HG03095 (cell line): ENCODE results near the gene YAP1.

Source experiments
- ATAC-seq: cut with Tn5 transposase; IDR thresholded peaks from one replicate; pipeline ENCODE4 v1.9.1; 2021; ENCODE audit warnings: moderate library complexity; ENCODE audit not compliant: unreplicated experiment

YAP1 gene

DNA sequence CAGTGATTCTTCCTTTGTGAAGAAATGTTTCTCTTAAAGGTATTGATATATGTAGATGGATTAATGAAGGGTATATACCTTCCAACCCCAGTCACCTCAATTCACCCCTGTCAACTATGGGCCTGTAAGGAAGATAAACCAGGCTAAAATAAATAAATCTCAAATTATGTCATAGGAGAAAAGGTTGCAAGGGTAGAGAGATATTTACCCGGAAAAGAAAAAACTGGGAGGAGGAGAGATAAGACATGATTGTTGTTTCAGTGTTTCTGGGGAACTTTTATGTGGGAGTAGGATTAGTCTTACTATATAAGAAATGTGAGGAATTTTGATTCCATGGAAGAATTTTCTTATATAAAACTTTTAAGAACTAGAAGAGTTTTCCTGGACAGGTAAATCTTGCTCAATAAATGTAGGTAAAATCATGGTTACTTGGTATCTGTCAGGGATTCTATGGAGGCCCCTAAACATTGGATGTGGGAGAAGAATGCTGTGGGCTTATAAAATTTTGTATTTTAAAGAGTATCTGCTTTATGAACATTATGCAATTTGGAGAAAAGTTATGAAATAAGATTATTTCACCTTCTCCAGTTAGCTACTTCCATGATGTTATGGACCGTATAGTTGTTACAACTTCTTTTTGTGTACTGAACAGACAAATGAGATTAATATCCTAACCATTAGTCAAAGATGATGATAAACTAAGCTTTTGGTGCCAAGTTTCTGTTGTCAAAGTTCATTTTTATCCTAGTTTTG lies 6.4 kb downstream of the YAP1 start:
- ATAC-seq = no peak

DNA sequence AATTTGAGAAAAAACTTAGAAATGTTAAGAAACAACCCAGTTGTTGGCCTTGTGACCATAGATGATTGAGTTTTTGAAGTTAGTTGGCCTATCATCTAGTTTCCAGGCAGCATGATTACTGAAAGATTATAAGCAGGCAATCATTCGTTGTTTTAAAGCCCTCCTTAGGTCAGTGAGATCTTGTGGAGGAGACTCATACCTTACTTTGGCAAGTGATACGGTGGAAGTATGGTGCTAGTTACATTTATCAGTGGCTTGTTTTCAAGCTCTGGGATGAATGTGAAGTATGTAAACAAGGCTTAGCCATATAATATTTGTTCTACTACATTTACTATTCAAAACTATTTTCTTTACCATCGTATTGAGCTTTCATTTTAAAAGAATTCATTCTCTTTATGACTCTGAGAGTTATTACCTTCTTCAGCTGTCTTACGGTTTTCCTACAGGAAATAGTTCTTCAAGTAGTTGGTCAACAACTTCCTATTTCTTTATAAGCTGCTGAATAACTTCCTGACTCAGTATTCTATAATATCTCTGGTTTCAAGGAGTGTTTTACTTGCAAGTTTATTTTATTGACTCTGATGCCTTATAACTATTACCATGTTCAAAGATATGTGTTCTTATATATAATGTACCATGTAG lies 7.3 kb downstream of the YAP1 start:
- ATAC-seq = no peak

DNA sequence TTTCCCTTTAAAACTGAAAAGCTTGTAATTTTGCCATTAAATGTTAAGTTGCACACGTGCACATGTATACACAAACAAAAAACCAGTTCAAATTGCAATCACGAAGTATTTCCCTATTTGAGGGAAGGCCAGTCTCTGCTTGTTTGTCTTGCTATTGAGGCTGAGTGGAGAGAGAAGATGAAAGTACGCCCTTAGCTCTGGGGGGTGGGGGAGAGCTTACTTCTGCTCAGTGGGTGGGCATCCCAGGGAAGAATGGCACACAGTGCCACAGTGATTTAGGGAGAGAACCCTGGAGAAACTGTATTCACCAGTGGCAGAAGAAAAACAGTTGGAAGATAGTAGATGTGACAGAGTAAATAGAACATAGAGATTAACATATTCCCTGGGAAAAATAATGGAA lies 8.7 kb downstream of the YAP1 start:
- no peak for ATAC-seq

DNA sequence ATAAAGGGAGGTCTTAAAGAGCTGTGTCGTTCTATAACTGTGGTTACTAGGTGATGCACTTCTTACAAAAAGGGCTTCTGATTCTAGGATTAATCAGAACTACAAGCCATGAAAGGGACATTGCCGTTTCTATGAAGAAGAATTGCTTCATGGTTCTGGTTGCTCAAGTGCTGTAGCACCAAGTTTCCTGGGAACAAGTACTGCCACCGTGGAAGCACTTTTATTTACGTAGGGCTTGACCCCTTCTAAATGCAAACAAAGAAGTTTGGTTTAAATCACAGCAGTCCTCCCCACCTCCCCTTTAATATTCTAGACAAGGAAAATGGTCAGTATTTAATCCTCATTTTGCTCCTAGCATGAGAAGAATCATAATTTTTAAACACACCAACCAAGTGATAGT lies 9.8 kb downstream of the YAP1 start:
- no peak for ATAC-seq

DNA sequence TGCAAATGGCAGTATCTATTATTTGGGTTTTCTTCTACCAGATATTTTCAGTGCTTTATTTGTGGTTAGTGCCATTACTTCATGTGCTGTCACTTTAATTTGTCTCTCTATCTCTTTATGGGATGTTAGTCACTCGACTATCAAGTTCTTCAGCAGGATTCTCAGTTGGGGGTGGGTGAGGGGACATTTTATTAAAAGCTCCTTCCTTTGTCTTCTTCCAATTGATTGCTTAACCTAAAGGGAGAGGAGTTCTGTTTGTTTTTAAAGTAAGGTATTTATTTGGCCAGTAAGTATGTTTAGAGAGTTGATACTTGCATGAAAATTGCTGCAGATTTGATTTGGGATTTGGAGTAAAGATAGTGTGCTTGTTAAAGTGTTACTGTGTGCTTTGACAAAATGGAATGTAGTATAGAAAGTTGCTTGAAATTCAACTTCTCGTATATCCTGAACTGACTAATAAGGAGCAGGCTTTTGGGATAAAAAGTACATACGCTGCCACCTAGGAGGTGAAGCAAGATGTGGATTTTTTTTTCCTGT lies 10.3 kb downstream of the YAP1 start:
- ATAC-seq = no peak

DNA sequence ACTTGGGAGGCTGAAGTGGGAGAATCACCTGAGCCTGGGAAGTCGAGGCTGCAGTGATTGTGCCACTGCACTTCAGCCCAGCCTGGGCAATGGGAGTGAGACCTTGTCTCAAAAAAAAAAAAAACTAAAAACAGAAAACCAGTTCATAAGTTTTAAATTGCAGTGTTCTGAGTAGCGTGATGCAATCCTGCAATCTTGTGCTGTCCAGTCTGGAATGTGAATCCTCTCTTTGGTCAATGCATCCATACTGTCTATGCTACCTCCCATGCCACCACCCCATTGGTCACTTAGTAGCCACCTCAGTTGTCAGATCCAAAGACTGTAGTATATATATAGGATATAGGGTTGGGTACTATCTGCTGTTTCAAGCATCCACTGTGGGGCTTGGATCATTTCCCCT lies 11.1 kb downstream of the YAP1 start:
- no peak for ATAC-seq

DNA sequence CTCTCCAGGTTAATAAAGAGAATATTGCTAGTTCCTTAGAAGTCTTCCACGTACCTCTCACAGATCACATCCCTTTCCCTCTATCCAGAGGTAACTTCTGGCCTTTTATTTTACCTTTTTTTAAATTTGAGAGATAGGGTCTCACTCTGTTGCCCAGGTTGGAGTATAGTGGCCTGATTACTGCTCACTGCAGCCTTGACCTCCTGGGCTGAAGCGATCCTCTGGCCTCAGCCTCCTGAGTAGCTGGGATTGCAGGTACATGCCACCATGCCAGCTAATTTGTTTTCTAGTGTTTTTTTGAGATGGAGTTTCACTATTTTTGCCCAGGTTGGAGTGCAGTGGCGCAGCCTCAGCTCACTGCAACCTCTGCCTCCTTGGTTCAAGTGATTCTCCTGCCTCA lies 24.4 kb downstream of the YAP1 start:
- ATAC-seq = no peak

DNA sequence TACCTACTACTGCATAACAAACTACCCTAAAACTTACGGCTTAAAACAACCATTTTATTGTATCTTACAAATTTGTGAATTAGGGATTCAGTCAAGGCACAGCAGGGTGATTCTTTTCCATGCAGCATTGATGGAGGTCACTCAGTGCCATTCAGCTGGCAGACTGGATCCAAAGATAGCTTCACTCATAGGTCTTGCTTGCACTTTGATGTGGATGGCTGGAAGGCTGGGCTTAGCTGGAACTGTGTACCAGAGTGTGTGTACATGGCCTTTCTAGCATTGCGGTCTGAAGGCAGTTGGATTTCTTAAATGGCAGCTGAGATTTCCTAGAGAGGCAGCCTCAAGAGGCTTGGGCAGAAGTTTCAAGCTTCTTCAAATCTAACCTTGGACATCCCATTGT lies 25.0 kb downstream of the YAP1 start:
- ATAC-seq = no peak

DNA sequence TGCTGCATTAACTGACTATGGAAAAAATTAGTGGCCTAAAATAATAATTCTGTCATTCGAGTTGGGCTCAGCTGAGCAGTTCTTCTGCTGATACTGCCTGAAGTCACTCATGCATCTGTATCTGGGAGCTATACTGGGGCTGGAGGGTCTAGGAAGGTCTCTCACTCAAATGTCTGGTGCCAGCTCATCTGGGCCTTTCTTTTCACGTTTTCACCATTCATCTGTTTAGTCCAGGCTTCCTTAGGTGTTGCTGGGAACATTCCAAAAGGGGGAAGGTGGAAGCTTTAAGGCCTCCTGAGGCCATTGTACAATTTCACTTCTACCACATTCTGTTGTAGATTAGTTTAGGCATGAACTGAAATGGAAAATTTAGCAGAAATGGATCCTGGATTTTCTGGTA lies 28.0 kb downstream of the YAP1 start:
- no peak for ATAC-seq

DNA sequence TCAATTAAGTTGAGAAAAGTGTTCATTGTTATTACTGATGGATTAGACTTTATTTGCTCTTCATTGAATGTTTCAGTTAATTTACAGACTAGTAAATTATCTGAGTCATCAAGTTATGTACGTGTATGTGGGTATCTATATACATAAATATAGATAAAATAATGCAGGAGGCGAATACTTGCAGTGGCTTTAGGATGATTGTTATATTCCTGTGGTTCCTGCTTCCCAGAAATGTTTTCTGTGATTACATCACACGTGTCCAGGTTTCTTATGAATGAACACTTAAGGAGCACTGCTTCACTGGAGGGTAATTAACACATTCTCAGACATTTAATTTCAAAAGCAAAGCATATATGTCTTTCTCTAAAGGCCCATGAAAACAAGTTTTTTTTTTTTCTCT lies 28.4 kb downstream of the YAP1 start:
- ATAC-seq = no peak

DNA sequence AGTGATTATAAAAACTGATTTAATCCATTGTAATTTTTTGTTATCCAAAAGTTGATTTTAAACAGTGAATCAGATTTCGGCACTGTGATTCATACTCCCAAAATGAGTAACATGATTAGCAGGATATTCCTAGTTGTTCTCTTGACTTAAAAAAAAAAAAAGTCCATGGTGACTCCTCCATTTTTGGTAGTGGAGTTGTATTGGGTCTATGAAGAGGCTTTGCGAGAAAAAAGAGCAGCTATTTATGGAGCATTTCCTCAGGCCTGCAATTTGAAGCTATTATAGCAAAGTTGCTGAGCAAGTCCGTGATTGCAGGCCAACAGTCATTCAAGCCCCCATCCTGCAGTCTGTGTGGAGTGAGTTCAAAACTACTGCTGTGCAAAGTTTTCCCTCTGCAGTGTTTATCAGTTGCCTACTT lies 28.8 kb downstream of the YAP1 start:
- no peak for ATAC-seq

DNA sequence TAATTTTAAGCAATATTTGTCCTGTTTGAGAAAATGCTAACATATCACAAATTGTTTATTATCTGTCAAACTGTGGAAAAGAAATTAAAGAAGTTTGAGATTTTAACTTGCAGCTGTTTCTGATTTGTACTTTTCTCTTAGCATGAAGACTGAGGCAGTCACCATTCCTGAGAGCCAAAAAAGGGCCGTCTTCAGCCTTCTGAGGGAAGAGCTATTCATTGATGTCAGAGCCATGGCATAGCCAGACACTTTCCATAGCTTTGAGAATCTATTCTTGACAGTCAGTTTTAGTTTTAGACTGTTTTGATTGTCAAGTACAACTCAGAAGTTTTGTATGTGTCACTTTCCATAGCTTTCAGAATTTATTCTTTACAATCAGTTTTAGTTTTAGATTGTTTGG lies 32.1 kb downstream of the YAP1 start:
- ATAC-seq = no peak

DNA sequence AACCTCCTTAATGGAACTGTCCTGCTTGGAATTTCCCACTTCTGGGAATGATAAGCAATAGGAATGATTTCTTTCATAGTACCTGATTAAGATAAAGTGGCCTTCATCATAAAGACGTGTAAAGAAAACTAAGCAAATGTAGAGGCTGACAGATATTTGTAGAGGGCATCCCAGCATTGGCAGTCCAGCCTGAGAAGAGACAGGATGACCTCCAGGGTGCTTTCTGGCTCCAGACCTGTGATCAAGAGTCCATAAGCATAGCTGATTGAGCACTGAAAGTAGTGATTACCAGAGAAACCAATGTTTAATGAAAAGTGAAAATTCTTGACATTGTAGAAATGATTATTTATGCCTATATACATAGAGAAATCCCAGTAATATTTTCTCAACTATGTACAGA lies 33.6 kb downstream of the YAP1 start:
- ATAC-seq = no peak

DNA sequence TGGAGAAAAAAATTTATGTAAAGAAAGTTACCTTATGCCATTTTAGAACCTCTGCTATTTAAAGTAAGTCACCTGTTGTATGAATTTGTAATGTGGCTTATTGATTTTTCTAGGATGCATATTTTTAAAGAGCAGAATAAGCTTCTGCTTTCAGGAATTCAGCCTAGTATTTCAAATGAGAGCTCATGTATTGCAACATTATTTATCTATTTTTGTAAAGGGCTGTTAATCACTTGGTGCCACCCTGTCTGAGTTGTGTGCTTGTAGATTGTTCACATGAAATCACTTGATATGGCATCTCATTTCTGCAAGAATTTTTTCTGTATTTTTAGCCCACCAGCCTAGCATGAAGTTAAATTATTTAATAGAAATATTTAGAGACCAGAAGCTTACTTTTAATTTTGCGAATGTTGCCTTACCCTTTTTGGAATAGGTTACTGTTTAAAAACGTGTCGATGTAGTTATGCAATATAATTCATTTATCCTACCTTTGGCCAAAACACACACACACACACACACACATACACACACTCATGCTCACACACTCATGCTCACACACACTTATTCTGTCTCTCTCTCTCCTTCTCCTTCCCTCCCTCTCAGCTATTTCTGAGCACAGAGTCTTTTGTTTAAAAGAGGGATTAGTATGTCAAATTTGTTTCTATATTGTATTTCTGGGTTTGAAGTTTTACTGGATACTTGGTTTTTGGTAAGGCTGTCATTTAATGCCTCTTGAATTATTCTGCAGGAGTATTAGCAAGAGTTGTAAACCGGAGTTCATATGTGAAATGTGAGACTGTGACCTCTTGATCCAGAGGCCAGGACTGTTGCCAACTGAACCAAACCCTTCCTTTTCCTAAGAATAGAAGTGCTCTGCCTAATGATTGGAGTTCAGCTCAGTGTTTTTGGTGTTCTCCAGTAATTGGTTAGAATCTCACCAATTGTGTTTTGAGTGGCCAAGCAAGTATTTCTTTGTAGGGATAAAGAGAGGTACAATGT lies 34.4 kb downstream of the YAP1 start:
- no peak for ATAC-seq

DNA sequence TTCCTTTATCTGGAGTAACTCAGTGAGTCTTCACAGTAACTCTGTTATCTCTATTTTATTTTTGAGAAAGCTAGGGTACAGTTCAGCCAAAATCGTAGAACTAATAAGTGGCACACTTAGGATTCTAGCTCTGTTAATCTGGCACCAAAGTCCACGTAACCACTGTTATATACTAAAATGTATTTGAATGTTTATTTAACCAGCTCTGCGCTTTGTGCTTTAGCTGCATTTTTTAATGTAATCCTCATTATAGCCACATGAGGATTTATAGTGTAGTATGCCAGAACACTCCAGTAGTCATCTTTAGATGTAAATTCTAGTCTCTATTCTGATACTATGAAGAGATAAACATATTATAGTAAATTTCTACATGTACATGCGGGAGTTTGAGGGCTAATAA lies 36.8 kb downstream of the YAP1 start:
- ATAC-seq = no peak

DNA sequence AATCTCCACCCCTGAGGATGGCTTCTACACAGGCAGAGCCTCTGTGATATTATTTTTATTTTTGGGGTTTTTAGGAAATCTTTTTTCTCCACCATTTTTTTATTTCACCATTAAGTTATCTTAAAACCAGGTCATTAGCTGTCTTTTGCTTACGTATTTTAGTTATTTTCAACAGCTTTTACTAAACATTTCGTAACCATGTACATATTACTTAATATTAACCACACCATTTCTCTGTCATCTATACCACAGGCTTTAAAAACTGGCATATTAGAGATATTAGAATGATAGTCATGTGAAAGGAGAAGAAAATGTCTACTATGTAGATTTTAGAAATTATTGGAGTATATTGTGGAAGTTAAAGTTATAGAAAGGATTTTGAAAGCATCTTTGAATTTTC lies 37.4 kb downstream of the YAP1 start:
- ATAC-seq = no peak

DNA sequence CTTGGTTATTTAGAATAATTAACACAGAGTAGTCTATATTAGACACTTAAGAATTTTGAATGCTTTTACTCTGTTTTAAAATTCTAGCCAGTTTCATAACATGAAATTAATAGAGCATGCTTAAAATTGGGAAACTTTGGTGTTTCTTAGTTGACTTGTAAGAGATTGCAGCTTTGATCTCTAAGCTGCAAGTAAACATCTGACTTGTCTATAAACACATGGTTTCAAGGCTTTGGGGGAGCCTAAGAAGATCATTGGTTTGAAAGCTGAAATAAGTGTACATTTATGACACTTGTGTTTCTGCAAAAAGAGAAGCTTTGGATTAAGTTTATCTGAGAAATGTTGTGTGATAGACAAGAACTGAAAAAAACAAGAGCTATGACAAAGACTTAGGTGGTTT lies 37.8 kb downstream of the YAP1 start:
- ATAC-seq = no peak

DNA sequence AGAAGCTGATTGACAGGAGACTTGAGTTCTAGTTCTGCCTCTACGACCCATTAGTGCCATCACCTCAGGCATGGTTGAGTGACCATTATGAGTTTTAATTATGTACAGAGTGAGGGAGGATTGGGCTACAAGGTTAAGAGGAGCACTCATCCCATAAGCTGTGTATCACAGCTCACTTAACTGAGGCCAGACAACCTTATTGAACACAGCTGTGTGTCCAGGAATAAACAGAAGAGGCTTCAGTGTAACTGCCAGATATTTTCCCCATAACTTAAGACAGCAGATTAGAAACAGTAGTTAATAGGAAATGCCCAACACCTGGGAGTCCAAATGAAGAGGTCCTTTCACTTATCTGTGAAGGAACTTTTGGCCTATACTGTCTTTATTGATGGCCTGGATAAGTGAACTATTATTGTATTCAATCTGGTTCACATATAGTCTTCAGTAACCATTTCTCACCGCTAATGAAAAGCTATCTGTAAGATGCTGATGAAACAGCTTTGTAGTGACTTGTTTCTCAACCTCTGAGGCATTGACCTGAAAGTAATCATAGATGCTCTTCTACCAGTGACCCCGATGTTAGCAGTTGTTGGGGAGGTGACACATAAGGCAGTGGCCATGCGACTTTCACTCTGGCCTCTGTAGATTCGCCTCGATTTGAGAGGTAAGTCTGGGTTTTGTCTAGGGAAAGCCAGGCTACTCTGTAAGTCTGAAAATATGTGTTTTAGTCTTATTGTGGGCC lies 41.7 kb downstream of the YAP1 start:
- ATAC-seq = no peak

DNA sequence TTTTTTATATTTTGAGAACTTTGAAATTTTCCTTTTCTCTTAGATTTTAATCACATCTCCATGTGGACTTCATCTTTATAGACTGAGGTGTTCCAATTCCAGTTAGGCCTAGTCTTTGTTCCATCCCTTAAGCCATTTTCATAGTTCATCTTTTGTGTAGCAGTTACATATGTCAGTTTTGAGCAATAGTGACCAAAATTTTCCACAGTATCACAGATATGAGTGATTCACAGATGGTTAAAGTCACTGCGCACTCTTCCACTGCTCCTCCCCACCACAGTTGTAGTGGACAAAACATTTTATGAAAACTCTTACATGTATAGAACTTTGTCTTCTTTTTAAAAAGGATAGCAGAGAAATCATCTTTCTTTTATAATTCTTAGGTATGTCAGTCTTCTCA lies 42.8 kb downstream of the YAP1 start:
- ATAC-seq = no peak

DNA sequence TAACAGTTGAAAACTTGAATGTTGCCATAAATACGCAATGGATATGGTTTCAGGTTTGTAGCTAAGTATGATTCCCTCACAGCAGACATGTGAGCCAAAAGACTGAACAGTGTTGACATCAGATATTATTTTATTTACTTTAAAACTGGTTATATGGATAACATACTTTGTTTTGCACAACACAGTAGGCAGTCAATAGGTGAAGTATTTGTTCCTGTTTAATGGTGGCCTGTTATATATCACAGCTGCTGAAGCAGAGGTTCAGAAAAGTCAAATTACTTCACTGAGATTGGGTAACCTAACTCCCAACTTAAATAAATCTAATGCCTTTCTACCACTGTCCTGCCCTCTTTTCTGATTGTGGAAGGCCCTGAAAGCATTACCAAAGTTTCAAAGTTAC lies 44.6 kb downstream of the YAP1 start:
- ATAC-seq = no peak

DNA sequence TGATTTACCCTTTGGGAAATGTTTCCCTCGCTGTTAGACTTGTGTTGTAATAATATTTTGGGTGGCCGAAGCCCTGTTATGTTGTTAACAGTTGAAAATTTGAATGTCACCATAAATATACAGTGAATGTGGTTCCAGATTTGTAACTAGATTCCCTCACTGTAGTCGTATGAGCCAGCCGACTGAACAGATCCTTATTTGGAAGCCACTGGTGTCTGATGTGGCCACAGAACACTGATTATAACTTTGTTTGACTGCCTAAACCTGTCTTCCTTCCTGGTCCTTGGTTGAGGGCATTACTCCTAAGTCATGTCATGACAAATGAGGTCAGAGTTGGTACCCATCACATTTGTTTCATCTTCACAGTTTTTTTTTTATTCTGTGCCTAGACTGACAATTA lies 45.4 kb downstream of the YAP1 start:
- ATAC-seq = no peak
